Raji (cell line): ENCODE data around the gene NDUFAF3.

Experiments
- POLR2A ChIP-seq: IDR thresholded peaks from 2 replicates; pipeline ENCODE4 v1.6.1; 2011; ENCODE audit warnings: low read depth, low read length, control low read depth; ENCODE audit not compliant: insufficient read depth

The NDUFAF3 gene

DNA sequence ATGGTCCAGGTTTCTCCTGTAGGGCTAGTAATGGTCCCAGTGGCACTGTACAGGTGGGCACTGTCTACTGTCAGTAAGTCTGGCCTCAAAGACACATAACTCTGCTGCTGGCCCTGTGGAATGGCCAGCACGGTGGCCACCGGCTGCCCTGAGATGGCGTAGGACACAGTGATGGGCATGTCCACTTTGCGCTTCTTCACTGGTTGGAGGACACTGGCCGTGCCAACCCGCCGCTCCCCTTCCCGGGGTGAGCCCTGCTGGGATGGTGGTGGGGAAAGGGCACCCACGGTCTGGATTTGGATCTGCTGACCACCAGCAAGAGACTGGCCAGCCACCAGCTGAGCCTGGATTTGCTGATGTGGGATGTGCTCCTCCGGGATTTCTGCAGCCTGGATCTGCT lies 35.3 kb downstream of the NDUFAF3 start:
- no peak for TF ChIP-seq POLR2A

DNA sequence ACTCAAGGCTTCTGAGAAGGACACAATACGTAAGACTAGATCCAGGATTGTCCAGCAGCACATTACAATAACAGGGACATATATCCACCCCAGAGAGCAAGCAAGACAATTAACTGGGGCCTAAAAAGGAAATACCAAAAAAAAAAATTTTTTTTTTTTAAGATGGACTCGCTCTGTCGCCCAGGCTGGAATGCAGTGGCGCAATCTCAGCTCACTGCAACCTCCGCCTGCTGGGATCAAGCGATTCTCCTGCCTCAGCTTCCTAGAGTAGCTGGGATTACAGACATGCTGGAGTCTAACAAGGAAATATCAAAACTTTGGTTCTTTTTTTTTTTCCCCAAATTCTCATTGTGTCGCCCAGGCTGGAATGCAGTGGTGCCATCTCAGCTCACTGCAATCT lies 36.1 kb downstream of the NDUFAF3 start:
- TF ChIP-seq POLR2A, result no peak
